Panc1 (cell line): ENCODE data around the gene MYL12A. TPM values are rescaled to one million over a fixed set of nuclear protein-coding genes. Genes with fewer than 3 reads are reported as not detected.
A peak's percentile ranks its signal among the peaks of the same experiment; 100 is the strongest.

ENCODE experiments used
- ATAC-seq: fragments of 200-7000 bp; cut with Tn5 transposase; 2 replicates; pipeline ENCODE4 v1.9.1; 2020; ENCODE audit warnings: mild to moderate bottlenecking, moderate library complexity
- BruUV-seq: library from RNA; stranded (reverse); fragments of 400-500 nt; replicated peaks from 2 replicates; lab custom pipeline; 2021; lab: Mats Ljungman, UMichigan
- CTCF ChIA-PET: fragments of 300-600 bp; sonication (Branson Sonifier 250); formaldehyde crosslinking; loops from one replicate; lab custom pipeline; 2022; ENCODE audit warnings: antibody characterized with exemption; lab: Charles Lee
- POLR2A ChIA-PET: fragments of 300-600 bp; sonication (Branson Sonifier 250); formaldehyde crosslinking; loops from one replicate; lab custom pipeline; 2022; ENCODE audit warnings: antibody characterized with exemption; lab: Charles Lee
- DNase-seq: peaks from one replicate; pipeline ENCODE4 v3.0.0-alpha.2; 2010; ENCODE audit warnings: low read depth, low spot score
- H3K27ac ChIP-seq: 2 replicates; pipeline ENCODE4 v1.5.1; 2011; ENCODE audit warnings: mild to moderate bottlenecking, low read length, inconsistent platforms
- H3K27me3 ChIP-seq: fragments of 200-500 bp; sonication (Bioruptor generic); 2 replicates; pipeline ENCODE4 v1.6.0; 2014; ENCODE audit warnings: low read length, inconsistent platforms; ENCODE audit not compliant: control insufficient read depth, insufficient read depth
- H3K36me3 ChIP-seq: fragments of 200-500 bp; sonication (Bioruptor generic); 2 replicates; pipeline ENCODE4 v1.5.1; 2014; ENCODE audit warnings: inconsistent platforms, mild to moderate bottlenecking, low read length, moderate library complexity; ENCODE audit not compliant: control insufficient read depth, insufficient read depth
- H3K4me1 ChIP-seq: 2 replicates; pipeline ENCODE4 v1.5.1; 2011; ENCODE audit warnings: inconsistent platforms, mild to moderate bottlenecking, low read length, moderate library complexity; ENCODE audit not compliant: control insufficient read depth, insufficient read depth
- H3K4me3 ChIP-seq, 2 experiments: 2 replicates each; pipeline ENCODE4 v1.5.1; 2011 to 2012; ENCODE audit warnings: low read depth in 2 of 2, low read length in 2 of 2, mild to moderate bottlenecking in 2 of 2, inconsistent platforms in 1 of 2, moderate library complexity in 1 of 2
- H3K9me3 ChIP-seq: fragments of 200-500 bp; sonication (Bioruptor generic); 2 replicates; pipeline ENCODE4 v1.5.1; 2014; ENCODE audit warnings: low read depth, mild to moderate bottlenecking, inconsistent platforms, low read length, moderate library complexity; ENCODE audit not compliant: control insufficient read depth, insufficient read depth
- CTCF ChIP-seq: fragments of 450-650 bp; IDR thresholded peaks from 2 replicates; pipeline ENCODE4 v1.5.1; 2017; ENCODE audit warnings: mild to moderate bottlenecking
- POLR2AphosphoS5 ChIP-seq: IDR thresholded peaks from 2 replicates; pipeline ENCODE4 v1.6.1; 2012; ENCODE audit warnings: mild to moderate bottlenecking, low read depth, low read length, moderate library complexity
- SIN3A ChIP-seq: IDR thresholded peaks from 2 replicates; pipeline ENCODE4 v1.6.1; 2012; ENCODE audit warnings: low read depth, mild to moderate bottlenecking, low read length, moderate library complexity, borderline replicate concordance; ENCODE audit not compliant: insufficient read depth
- TCF7L2 ChIP-seq: IDR thresholded peaks from 2 replicates; pipeline ENCODE4 v1.6.1; 2011; ENCODE audit warnings: mild to moderate bottlenecking, low read depth, low read length, inconsistent platforms
- in situ Hi-C: cut with HindIII; loops from 2 replicates; pipeline ENCODE4 v1.10.0; 2016; ENCODE audit warnings: low sequenced_read_pairs, low pct_unique_long_range_greater_than_20kb
- intact Hi-C: fragments of 100-400 bp; cut with micrococcal nuclease; formaldehyde crosslinking; loops from one replicate; pipeline ENCODE4 v1.10.0; 2022; ENCODE audit not compliant: unreplicated experiment
- total RNA-seq: library from RNA; stranded (reverse); gene quantifications from one replicate; pipeline ENCODE4 v1.2.1, GENCODE V29; 2021; ENCODE audit not compliant: unreplicated experiment
- TF ChIP-seq, protein P1 (sequence below), 2 experiments: IDR thresholded peaks; 2 replicates each; pipeline ENCODE4 v1.6.1; 2011 to 2012; ENCODE audit warnings: low read depth in 2 of 2, control low read depth in 1 of 2, low read length in 1 of 2, mild to moderate bottlenecking in 1 of 2, moderate library complexity in 1 of 2; ENCODE audit not compliant: insufficient read depth in 1 of 2

The MYL12A gene
- total RNA-seq, 1 experiment from 2014 or later = 489 TPM

DNA sequence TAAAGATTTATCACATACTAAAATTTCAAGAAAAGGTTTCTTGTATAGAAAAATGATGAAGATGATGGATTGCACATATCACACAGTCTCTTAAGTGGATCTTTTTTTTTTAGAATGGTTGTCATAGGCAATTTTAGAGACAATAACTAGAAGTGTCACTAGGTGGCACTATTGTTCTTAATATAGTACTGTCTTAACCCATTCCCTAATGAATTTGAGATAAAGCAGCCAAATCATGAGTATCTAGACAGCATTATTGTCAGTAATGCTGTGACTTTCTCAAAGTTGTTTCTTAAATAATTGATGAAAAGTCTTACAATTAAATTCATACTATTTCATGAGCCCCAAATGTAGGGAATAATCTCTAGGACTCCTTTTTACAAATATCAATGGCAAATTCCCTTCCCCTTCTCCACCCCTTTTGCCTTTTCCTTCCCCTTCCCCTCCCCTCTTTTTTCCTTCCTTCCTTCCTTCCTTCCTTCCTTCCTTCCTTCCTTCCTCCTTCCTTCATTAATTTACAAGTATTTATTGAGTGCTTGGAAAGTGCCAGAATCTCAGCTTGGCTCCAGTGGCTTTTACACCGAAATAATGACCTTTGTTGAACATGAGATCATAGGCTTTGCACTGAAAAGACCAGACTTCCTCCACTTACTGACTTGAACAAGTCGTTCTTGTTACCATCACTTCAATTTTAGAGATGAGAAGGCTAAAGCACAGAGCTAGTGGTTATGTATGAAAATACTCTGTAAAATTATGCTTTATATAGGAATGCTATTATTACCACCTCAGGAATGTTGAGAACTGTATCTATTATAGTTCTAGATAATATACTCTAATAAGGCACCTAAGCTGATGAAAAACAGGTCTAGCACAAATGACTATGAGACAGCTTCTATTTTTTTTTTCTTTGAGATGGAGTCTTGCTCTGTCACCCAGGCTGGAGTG is 34.1 kb downstream of the MYL12A start:
- DNase-seq = peak; percentile 84
- Histone ChIP-seq H3K9me3 (no peaks in the 10 kb centered on the region; the same call in 1 of the 2 replicates), H3K4me3 (no peak overlapping the region), H3K27me3 (no peaks in the 10 kb centered on the region), H3K36me3 (peaks cover 13% of the 10 kb centered on the region), H3K27ac (peak overlapping the region; percentile 100), H3K4me1 (peaks cover 61% of the 10 kb centered on the region)
- no TSS peak for BruUV-seq
- intact Hi-C loops = loop anchor here (2.0 to 5.0 kb wide), 6 partner anchors 221 to 716 kb away; no protein-coding TSS in a partner anchor
- in situ Hi-C loops = no loop called here
- ATAC-seq = peak; percentile 45
- POLR2A ChIA-PET = interaction anchor here (0.6 to 1.4 kb wide), 11 partner anchors 80 to 643 kb away, joined by 3 to 21 read pairs (median 6); no protein-coding TSS in a partner anchor
- TF ChIP-seq CTCF = peak; percentile 50; the same call in 1 of the 2 replicates
- no peak for TF ChIP-seq TCF7L2
- TF ChIP-seq POLR2AphosphoS5 = peak; percentile 21; the same call in 1 of the 2 replicates
- TF ChIP-seq SIN3A = no peak
- TF ChIP-seq, protein P1, sequence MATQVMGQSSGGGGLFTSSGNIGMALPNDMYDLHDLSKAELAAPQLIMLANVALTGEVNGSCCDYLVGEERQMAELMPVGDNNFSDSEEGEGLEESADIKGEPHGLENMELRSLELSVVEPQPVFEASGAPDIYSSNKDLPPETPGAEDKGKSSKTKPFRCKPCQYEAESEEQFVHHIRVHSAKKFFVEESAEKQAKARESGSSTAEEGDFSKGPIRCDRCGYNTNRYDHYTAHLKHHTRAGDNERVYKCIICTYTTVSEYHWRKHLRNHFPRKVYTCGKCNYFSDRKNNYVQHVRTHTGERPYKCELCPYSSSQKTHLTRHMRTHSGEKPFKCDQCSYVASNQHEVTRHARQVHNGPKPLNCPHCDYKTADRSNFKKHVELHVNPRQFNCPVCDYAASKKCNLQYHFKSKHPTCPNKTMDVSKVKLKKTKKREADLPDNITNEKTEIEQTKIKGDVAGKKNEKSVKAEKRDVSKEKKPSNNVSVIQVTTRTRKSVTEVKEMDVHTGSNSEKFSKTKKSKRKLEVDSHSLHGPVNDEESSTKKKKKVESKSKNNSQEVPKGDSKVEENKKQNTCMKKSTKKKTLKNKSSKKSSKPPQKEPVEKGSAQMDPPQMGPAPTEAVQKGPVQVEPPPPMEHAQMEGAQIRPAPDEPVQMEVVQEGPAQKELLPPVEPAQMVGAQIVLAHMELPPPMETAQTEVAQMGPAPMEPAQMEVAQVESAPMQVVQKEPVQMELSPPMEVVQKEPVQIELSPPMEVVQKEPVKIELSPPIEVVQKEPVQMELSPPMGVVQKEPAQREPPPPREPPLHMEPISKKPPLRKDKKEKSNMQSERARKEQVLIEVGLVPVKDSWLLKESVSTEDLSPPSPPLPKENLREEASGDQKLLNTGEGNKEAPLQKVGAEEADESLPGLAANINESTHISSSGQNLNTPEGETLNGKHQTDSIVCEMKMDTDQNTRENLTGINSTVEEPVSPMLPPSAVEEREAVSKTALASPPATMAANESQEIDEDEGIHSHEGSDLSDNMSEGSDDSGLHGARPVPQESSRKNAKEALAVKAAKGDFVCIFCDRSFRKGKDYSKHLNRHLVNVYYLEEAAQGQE (IDR thresholded peaks at IDR 0.05; ENCODE audit: insufficient read depth in 1 of 2, low read depth in 2 of 2, low read length in 1 of 2) = no peak
- CTCF ChIA-PET = interaction anchor here (0.5 to 0.8 kb wide), 4 partner anchors 72 to 391 kb away, joined by 3 to 18 read pairs (median 6); no protein-coding TSS in a partner anchor

DNA sequence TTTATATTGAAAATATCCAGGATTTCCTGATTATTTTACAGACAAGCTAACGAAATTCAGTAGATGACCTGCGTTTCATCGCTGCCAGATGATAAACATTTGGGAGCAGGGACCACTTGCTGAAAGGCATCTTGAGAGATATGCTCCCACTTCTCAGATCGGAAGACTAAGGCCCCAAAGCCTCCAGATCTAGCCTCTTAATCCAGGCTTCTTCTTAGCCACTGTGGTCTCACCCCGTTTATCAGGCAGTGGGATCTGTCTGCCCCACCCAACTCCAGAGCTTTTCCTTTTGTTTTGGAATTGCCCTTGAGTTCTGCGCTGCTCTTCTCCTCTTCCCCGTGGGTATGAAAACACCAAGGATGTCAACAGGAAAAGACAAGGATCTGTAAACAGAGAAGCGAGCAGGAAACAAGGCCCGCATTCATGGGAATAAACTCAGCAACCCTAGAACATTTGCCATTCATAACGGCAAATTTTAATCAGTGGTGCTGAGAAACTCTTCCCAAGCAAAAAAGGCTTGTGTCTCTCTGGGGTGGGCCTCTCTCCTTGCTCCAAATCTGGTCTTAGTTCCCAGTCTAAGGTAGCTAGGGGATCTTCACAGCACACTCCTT is 35.8 kb downstream of the MYL12A start:
- peaks cover 56% of the 10 kb centered on the region for H3K4me1 ChIP-seq
- ATAC-seq (peak; percentile 26), DNase-seq (no peak)
- no peaks in the 10 kb centered on the region for H3K36me3 ChIP-seq
- no TSS peak for BruUV-seq
- ChIA-PET POLR2A (interaction anchor here (0.6 to 1.9 kb wide), 5 partner anchors 164 to 320 kb away, joined by 3 to 15 read pairs (median 4); no protein-coding TSS in a partner anchor), CTCF (interaction anchor here (0.6 kb wide), 1 partner anchor 224 kb away, joined by 5 read pairs; no protein-coding TSS in a partner anchor)
- TF ChIP-seq SIN3A (no peak), POLR2AphosphoS5 (no peak), CTCF (no peak), TCF7L2 (no peak)
- TF ChIP-seq, protein P1 (IDR thresholded peaks at IDR 0.05; ENCODE audit: insufficient read depth in 1 of 2, low read depth in 2 of 2, low read length in 1 of 2) = no peak
- in situ Hi-C loops (no loop called here), intact Hi-C loops (loop anchor here (2.0 to 5.0 kb wide), 4 partner anchors 219 to 714 kb away; no protein-coding TSS in a partner anchor)
- H3K4me3 ChIP-seq = peak overlapping the region; percentile 33 to 53
- no peaks in the 10 kb centered on the region; the same call in 1 of the 2 replicates for H3K9me3 ChIP-seq
- H3K27ac ChIP-seq = peak overlapping the region; percentile 100
- no peaks in the 10 kb centered on the region for H3K27me3 ChIP-seq
